ENCODE measurements around the gene USP5. TPM values are rescaled to one million over a fixed set of nuclear protein-coding genes. Genes with fewer than 3 reads are reported as not detected.

USP5 gene
- total RNA-seq, 1 experiment from 2014 or later, result 175 TPM

- ChIA-PET CTCF (no interaction called here), RAD21 (ENCODE audit: low non-redundant PET in 1 of 2, low total read pairs in 2 of 2, uncharacterized antibody in 2 of 2, unreplicated experiment in 2 of 2) (no interaction called here), POLR2A (interaction anchor here (1.1 kb wide), 1 partner anchor 10 kb away, joined by 3 read pairs; no protein-coding TSS in a partner anchor)
- intact Hi-C loops (cut with micrococcal nuclease), result no loop called here
- Histone ChIP-seq H3K4me1 (ENCODE audit: control insufficient read depth in 1 of 2, insufficient read depth in 2 of 2, low read length in 2 of 2) (peaks cover 2 to 4% of the 10 kb centered on the region in 2 experiments; a peak in 3 of 4 replicates), H3K4me2 (ENCODE audit: low read length) (no peak overlapping the region), H4K20me1 (ENCODE audit: insufficient read depth) (no peaks in the 10 kb centered on the region), H3K9me2 (ENCODE audit: insufficient read depth) (no peaks in the 10 kb centered on the region), H3K4me3 (replicated peaks in 1 of 2; ENCODE audit: low read depth in 1 of 2, low read length in 2 of 2) (no peak overlapping the region), H3K27ac (ENCODE audit: low read depth, low read length) (no peak overlapping the region), H2AFZ (ENCODE audit: low read depth, low read length, poor library complexity, severe bottlenecking) (no peak overlapping the region), H3K79me2 (ENCODE audit: insufficient read depth, low read length) (peaks cover 18% of the 10 kb centered on the region), H3K9me3 (ENCODE audit: control insufficient read depth in 1 of 2, insufficient read depth in 1 of 2, low read depth in 1 of 2, low read length in 2 of 2) (no peaks in the 10 kb centered on the region), H3K27me3 (ENCODE audit: insufficient read depth, low read length) (no peaks in the 10 kb centered on the region), H3K36me3 (ENCODE audit: control insufficient read depth in 1 of 2, insufficient read depth in 2 of 2, low read length in 2 of 2) (peaks cover 60 to 73% of the 10 kb centered on the region in 2 experiments), H3K9ac (ENCODE audit: low read length) (no peak overlapping the region)
- no TSS peak for BruUV-seq (replicated peaks)
- no peak for ATAC-seq
- TF ChIP-seq SIN3A (IDR thresholded peaks at IDR 0.05; ENCODE audit: low read depth), result no peak
- TF ChIP-seq YY1 (IDR thresholded peaks at IDR 0.05; ENCODE audit: extremely low read depth, insufficient replicate concordance, low read depth, low read length), result no peak
- TF ChIP-seq CEBPB (IDR thresholded peaks at IDR 0.05; ENCODE audit: low read depth), result no peak
- no peak for TF ChIP-seq JUND (IDR thresholded peaks at IDR 0.05)
- TF ChIP-seq EZH2phosphoT487 (IDR thresholded peaks at IDR 0.05; ENCODE audit: borderline replicate concordance), result no peak
- TF ChIP-seq ELF1 (IDR thresholded peaks at IDR 0.05; ENCODE audit: borderline replicate concordance, low read depth), result no peak
- no peak for DNase-seq (ENCODE audit: low read depth, low spot score)
Measured at GRCh38 chr12:6858799-6859198, 6.8 kb downstream of the USP5 start.

- Histone ChIP-seq H3K27me3 (ENCODE audit: insufficient read depth, low read length) (no peaks in the 10 kb centered on the region), H2AFZ (ENCODE audit: low read depth, low read length, poor library complexity, severe bottlenecking) (no peak overlapping the region), H4K20me1 (ENCODE audit: insufficient read depth) (no peaks in the 10 kb centered on the region), H3K27ac (ENCODE audit: low read depth, low read length) (no peak overlapping the region), H3K9me2 (ENCODE audit: insufficient read depth) (no peaks in the 10 kb centered on the region), H3K79me2 (ENCODE audit: insufficient read depth, low read length) (peaks cover 5% of the 10 kb centered on the region), H3K4me1 (ENCODE audit: control insufficient read depth in 1 of 2, insufficient read depth in 2 of 2, low read length in 2 of 2) (no peaks in the 10 kb centered on the region), H3K9me3 (ENCODE audit: control insufficient read depth in 1 of 2, insufficient read depth in 1 of 2, low read depth in 1 of 2, low read length in 2 of 2) (no peaks in the 10 kb centered on the region), H3K36me3 (ENCODE audit: control insufficient read depth in 1 of 2, insufficient read depth in 2 of 2, low read length in 2 of 2) (peaks cover 63 to 71% of the 10 kb centered on the region in 2 experiments), H3K4me3 (replicated peaks in 1 of 2; ENCODE audit: low read depth in 1 of 2, low read length in 2 of 2) (no peak overlapping the region), H3K4me2 (ENCODE audit: low read length) (no peak overlapping the region), H3K9ac (ENCODE audit: low read length) (no peak overlapping the region)
- CTCF ChIA-PET, result no interaction called here
- POLR2A ChIA-PET, result interaction anchor here (0.5 kb wide), 1 partner anchor 326 kb away, joined by 3 read pairs; the partner anchor contains the start of gene GAPDH
- DNase-seq (ENCODE audit: low read depth, low spot score), result no peak
- RAD21 ChIA-PET (ENCODE audit: low non-redundant PET in 1 of 2, low total read pairs in 2 of 2, uncharacterized antibody in 2 of 2, unreplicated experiment in 2 of 2), result no interaction called here
- intact Hi-C loops (cut with micrococcal nuclease), result no loop called here
- no TSS peak for BruUV-seq (replicated peaks)
- ATAC-seq, result no peak
- TF ChIP-seq ZNF274 (IDR thresholded peaks at IDR 0.05; ENCODE audit: low read depth, low read length) (no peak), POLR2A (IDR thresholded peaks at IDR 0.05; ENCODE audit: borderline replicate concordance, extremely low read depth, insufficient read depth, insufficient read length) (no peak), RAD21 (IDR thresholded peaks at IDR 0.05; ENCODE audit: low read depth) (no peak), ZFX (IDR thresholded peaks at IDR 0.05) (no peak), CTCF (IDR thresholded peaks at IDR 0.05 in 2 of 3, conservative IDR thresholded peaks at IDR 0.05 in 1 of 3; ENCODE audit: borderline replicate concordance in 1 of 3, insufficient read depth in 1 of 3, low read depth in 2 of 3, low read length in 2 of 3) (no peak), CBX3 (IDR thresholded peaks at IDR 0.05; ENCODE audit: low read depth) (no peak), SP1 (IDR thresholded peaks at IDR 0.05; ENCODE audit: low read depth) (no peak), EZH2phosphoT487 (IDR thresholded peaks at IDR 0.05; ENCODE audit: borderline replicate concordance) (no peak), EZH2 (IDR thresholded peaks at IDR 0.05) (no peak), SRF (IDR thresholded peaks at IDR 0.05; ENCODE audit: low read depth) (no peak), TCF7L2 (IDR thresholded peaks at IDR 0.05; ENCODE audit: borderline replicate concordance, extremely low read depth, insufficient read depth, insufficient read length) (no peak), POLR2AphosphoS5 (IDR thresholded peaks at IDR 0.05; ENCODE audit: low read depth, low read length) (no peak), CEBPB (IDR thresholded peaks at IDR 0.05; ENCODE audit: low read depth) (no peak), YY1 (IDR thresholded peaks at IDR 0.05; ENCODE audit: extremely low read depth, insufficient replicate concordance, low read depth, low read length) (no peak)
Measured at GRCh38 chr12:6860116-6860515, 8.2 kb downstream of the USP5 start.
